Kidney epithelial cell (primary cell): ENCODE measurements around the gene GCAT. TPM values are rescaled to one million over a fixed set of nuclear protein-coding genes. Genes with fewer than 3 reads are reported as not detected.

Source experiments
- DNase-seq: peaks from one replicate; pipeline ENCODE4 v3.0.0-alpha.2; 2010; ENCODE audit warnings: low read depth
- H3K27me3 ChIP-seq: 2 replicates; pipeline ENCODE4 v1.6.0; 2011; ENCODE audit warnings: low read length; ENCODE audit not compliant: control insufficient read depth, insufficient read depth
- H3K36me3 ChIP-seq: 2 replicates; pipeline ENCODE4 v1.5.1; 2011; ENCODE audit warnings: low read length; ENCODE audit not compliant: control insufficient read depth, insufficient read depth
- H3K4me3 ChIP-seq: 2 replicates; pipeline ENCODE4 v1.5.1; 2011; ENCODE audit warnings: low read depth, mild to moderate bottlenecking, control low read depth, low read length
- total RNA-seq: library from RNA; depleted of rRNA; stranded (reverse); fragments of >200 nt; gene quantifications from 2 replicates; pipeline ENCODE4 v1.2.3, GENCODE V29; 2015
- TF ChIP-seq, protein P1 (sequence below): IDR thresholded peaks from 2 replicates; pipeline ENCODE4 v1.5.1; 2011; ENCODE audit warnings: mild to moderate bottlenecking, moderate library complexity, low read length, control low read depth, inconsistent platforms; ENCODE audit not compliant: insufficient read depth, poor library complexity, severe bottlenecking

Gene GCAT
- total RNA-seq, 1 donor from 2014 or later = 37.4 TPM

DNA sequence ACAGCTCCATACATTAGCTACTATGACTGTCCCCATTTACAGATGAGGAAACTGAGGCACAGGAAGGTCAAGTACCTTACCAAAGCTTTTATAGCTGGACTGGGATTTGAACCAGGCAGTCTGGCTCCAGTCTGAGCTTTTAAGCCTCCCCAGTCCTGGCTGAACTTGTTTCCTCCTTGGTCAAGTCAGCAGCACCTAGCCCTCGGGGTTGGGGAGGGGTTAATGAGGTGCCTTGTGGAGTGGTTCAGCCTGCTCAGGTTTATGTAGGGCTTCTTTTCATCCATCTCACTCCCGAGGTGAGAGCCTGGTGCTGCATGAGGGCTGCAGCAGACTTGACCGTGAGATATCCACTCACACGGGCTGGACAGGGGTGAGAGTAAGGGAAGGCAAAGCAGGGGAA is 36.7 kb upstream of the GCAT start:
- Histone ChIP-seq H3K4me3 (no peak overlapping the region), H3K27me3 (no peaks in the 10 kb centered on the region), H3K36me3 (peaks cover 9% of the 10 kb centered on the region)
- TF ChIP-seq, protein P1, sequence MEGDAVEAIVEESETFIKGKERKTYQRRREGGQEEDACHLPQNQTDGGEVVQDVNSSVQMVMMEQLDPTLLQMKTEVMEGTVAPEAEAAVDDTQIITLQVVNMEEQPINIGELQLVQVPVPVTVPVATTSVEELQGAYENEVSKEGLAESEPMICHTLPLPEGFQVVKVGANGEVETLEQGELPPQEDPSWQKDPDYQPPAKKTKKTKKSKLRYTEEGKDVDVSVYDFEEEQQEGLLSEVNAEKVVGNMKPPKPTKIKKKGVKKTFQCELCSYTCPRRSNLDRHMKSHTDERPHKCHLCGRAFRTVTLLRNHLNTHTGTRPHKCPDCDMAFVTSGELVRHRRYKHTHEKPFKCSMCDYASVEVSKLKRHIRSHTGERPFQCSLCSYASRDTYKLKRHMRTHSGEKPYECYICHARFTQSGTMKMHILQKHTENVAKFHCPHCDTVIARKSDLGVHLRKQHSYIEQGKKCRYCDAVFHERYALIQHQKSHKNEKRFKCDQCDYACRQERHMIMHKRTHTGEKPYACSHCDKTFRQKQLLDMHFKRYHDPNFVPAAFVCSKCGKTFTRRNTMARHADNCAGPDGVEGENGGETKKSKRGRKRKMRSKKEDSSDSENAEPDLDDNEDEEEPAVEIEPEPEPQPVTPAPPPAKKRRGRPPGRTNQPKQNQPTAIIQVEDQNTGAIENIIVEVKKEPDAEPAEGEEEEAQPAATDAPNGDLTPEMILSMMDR = no peak
- DNase-seq = no peak

DNA sequence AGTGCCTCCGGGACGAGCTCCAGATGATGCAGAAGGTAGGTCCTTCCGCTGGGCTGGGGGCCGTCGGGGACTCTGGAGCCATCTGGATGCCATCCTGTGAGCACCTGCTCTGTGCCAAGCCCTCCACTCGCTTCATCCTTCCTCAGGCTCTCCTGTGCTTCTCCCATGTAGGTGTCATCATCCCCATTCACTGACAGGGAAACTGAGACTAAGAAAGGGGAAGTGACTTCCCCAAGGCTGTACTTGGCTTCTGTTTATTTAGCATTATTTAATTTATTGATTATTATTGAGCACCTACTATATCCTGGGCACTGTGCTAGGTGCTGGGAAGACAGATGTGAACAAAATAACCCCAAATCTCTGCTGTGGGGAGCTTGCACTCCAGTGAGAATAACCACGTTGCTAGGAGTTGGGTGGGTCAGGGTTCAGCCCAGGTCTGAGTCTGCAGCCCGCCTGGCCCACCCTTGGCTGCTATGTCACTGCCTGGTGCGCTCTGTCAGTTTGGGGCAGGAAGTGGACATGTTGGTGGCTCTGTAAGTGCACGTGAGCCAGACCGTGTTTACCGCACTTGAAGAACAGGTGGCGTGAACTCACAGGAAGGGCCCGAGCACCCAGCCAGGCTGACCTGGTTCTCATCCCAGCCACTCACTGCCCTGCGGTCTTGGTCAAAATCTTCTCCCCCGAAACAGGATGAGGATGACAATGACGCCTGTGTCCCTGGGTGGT is 35.9 kb upstream of the GCAT start:
- Histone ChIP-seq H3K36me3 (peaks cover 9% of the 10 kb centered on the region), H3K27me3 (no peaks in the 10 kb centered on the region), H3K4me3 (no peak overlapping the region)
- no peak for DNase-seq
- TF ChIP-seq, protein P1 = no peak

DNA sequence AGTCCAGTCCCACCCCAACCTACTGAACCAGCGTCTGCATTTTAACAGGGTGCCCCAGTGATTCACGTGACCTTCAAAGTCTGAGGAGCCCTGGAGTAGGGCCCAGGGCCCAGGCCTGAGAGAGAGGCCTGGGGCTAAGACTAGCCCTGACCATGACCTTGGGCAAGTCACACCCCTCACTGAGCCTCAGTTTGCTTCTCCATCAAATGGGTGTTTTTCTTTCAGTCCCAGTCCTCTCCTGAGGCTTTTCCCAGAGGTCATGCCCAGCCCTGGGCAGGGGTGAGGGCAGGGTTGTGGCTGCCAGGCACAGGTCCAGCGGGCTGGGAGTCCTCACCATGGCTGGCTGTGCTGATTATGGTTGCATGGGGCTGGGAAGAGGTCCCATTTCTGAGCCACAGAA is 33.0 kb upstream of the GCAT start:
- TF ChIP-seq, protein P1 = no peak
- no peaks in the 10 kb centered on the region for H3K27me3 ChIP-seq
- H3K4me3 ChIP-seq = no peak overlapping the region
- peaks cover 4% of the 10 kb centered on the region for H3K36me3 ChIP-seq
- no peak for DNase-seq

DNA sequence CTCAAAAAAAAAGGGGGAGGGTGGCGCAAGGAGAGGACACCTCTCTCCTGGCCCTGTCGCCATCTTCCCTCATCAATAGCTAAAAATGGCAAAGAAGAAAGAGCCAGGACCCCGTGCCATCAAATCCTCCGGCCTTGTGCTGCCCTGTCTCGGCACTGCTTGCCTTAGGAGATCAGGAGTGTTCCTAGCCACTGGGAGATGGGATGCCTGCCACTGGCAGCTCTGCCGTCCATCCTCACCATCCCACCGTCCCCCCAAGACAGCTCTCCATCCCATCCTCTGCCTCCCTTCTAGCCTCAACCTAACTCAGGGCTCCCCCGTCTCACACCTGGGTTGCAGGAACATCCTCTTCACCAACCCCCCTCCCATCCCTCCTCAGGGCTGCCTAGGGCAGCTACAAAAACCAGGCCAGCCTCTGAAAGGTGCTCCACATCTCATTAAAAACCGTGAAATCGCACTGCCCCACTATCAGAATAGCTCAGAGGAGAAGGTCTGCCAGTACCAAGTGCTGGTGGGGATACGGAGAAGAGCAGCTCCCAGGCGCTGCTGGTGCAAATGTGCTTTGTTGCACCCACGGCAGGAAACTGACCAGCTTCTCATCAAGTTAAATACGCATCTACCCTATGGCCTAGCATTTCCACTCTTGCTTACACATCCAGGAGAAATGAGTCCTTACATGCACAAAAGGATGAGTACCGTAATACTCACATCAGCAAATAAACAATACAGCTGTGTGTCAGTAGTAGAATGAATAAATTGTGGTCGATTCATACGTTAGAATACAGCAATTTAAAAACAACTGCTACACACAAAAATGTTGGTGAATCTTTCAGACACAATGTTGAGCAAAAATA is 31.7 kb upstream of the GCAT start:
- Histone ChIP-seq H3K27me3 (no peaks in the 10 kb centered on the region), H3K36me3 (peaks cover 4% of the 10 kb centered on the region), H3K4me3 (no peak overlapping the region)
- DNase-seq = no peak
- TF ChIP-seq, protein P1 = no peak

DNA sequence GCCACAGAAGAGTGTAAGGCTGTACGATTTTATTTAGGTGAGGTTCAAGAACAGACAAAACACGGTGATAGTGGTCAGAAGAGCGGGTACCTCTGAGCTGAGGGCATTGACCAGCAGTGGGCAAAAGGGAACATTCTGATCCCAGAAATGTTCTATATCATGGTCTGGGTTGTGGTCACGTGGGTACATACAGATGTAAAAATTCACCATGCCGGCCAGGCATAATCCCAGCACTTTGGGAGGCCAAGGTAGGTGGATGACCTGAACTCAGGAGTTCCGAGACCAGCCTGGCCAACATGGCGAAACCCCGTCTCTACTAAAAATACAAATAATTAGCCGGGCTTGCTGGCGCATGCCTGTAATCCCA is 31.1 kb upstream of the GCAT start:
- TF ChIP-seq, protein P1 = no peak
- Histone ChIP-seq H3K27me3 (no peaks in the 10 kb centered on the region), H3K36me3 (peaks cover 3% of the 10 kb centered on the region), H3K4me3 (no peak overlapping the region)
- no peak for DNase-seq
